ENCODE measurements around the gene TRDN.
"Not testable (repeated sequence)": the region's sequence is repeated elsewhere in the genome, so short reads cannot be mapped to it uniquely, and the experiment has no call there.

Gene TRDN

GRCh38 chr6:123632641-123633040 lies 4.1 kb downstream of the TRDN start:
- DNase-seq: no peak

- no peak for DNase-seq
Measured at GRCh38 chr6:123629258-123629941, 7.3 kb downstream of the TRDN start.

- DNase-seq: no peak
Measured at GRCh38 chr6:123625696-123626095, 11.1 kb downstream of the TRDN start.

GRCh38 chr6:123622780-123623179 lies 14.0 kb downstream of the TRDN start:
- DNase-seq: no peak

- no peak for DNase-seq
Measured at GRCh38 chr6:123619156-123619555, 17.6 kb downstream of the TRDN start.

- no peak for DNase-seq
Measured at GRCh38 chr6:123616942-123617341, 19.8 kb downstream of the TRDN start.

GRCh38 chr6:123616016-123616415 lies 20.7 kb downstream of the TRDN start:
- DNase-seq: no peak

GRCh38 chr6:123610779-123611178 lies 26.0 kb downstream of the TRDN start:
- DNase-seq: no peak

- no peak for DNase-seq
Measured at GRCh38 chr6:123604067-123604466, 32.7 kb downstream of the TRDN start.

GRCh38 chr6:123598011-123598410 lies 38.7 kb downstream of the TRDN start:
- DNase-seq: no peak

GRCh38 chr6:123594776-123595175 lies 42.0 kb downstream of the TRDN start:
- no peak for DNase-seq

- no peak for DNase-seq
Measured at GRCh38 chr6:123592426-123592825, 44.3 kb downstream of the TRDN start.

- no peak for DNase-seq
Measured at GRCh38 chr6:123589973-123590372, 46.8 kb downstream of the TRDN start.

GRCh38 chr6:123589317-123589716 lies 47.4 kb downstream of the TRDN start:
- no peak for DNase-seq

- DNase-seq: no peak
Measured at GRCh38 chr6:123588546-123588895, 48.2 kb downstream of the TRDN start.

GRCh38 chr6:123587838-123588545 lies 48.8 kb downstream of the TRDN start:
- no peak for DNase-seq

- DNase-seq: not testable (repeated sequence)
Measured at GRCh38 chr6:123587407-123587806, 49.3 kb downstream of the TRDN start.

- DNase-seq: no peak
Measured at GRCh38 chr6:123580331-123580730, 56.4 kb downstream of the TRDN start.

- no peak for DNase-seq
Measured at GRCh38 chr6:123575188-123575587, 61.6 kb downstream of the TRDN start.

GRCh38 chr6:123570813-123571684 lies 65.7 kb downstream of the TRDN start:
- DNase-seq: no peak

GRCh38 chr6:123569575-123569974 lies 67.2 kb downstream of the TRDN start:
- no peak for DNase-seq

- no peak for DNase-seq
Measured at GRCh38 chr6:123565529-123565928, 71.2 kb downstream of the TRDN start.

GRCh38 chr6:123564361-123564760 lies 72.4 kb downstream of the TRDN start:
- no peak for DNase-seq

GRCh38 chr6:123562677-123563076 lies 74.1 kb downstream of the TRDN start:
- DNase-seq: no peak
